ENCODE results near the gene ZFPM1.
A peak's percentile ranks its signal among the peaks of the same experiment; 100 is the strongest.

The ZFPM1 gene

GRCh38 chr16:88561485-88562359, 108.6 kb downstream of the ZFPM1 start:
- DNase-seq (ENCODE audit: low read depth in 2 of 2): no peak

GRCh38 chr16:88566158-88566557, 113.1 kb downstream of the ZFPM1 start:
- peak; percentile 74 to 78 for DNase-seq (ENCODE audit: low read depth in 2 of 2)

- DNase-seq (ENCODE audit: low read depth in 2 of 2): no peak
Observed at GRCh38 chr16:88568710-88569613, 115.9 kb downstream of the ZFPM1 start.

- DNase-seq (ENCODE audit: low read depth in 2 of 2): peak in 1 of 2 donors; percentile 13
Observed at GRCh38 chr16:88569614-88569984, 116.5 kb downstream of the ZFPM1 start.

- DNase-seq (ENCODE audit: low read depth in 2 of 2): peak; percentile 97 to 98
Observed at GRCh38 chr16:88569985-88570690, 117.1 kb downstream of the ZFPM1 start, which contains the start of gene ZC3H18. Gene ZC3H18 (plus strand): TSS chr16:88570403. CDS start chr16:88577124, 6,721 bp downstream.

- peak in 1 of 2 donors; percentile 14 for DNase-seq (ENCODE audit: low read depth in 2 of 2)
Observed at GRCh38 chr16:88570691-88571092, 117.6 kb downstream of the ZFPM1 start.

GRCh38 chr16:88575251-88575650, 122.2 kb downstream of the ZFPM1 start:
- no peak for DNase-seq (ENCODE audit: low read depth in 2 of 2)

- DNase-seq (ENCODE audit: low read depth in 2 of 2): no peak
Observed at GRCh38 chr16:88576307-88576706, 123.2 kb downstream of the ZFPM1 start.

GRCh38 chr16:88577166-88577565, 124.1 kb downstream of the ZFPM1 start:
- DNase-seq (ENCODE audit: low read depth in 2 of 2): no peak

- DNase-seq (ENCODE audit: low read depth in 2 of 2): no peak
Observed at GRCh38 chr16:88578446-88579313, 125.6 kb downstream of the ZFPM1 start.

- no peak for DNase-seq (ENCODE audit: low read depth in 2 of 2)
Observed at GRCh38 chr16:88580371-88580770, 127.3 kb downstream of the ZFPM1 start.

GRCh38 chr16:88581033-88581432, 128.0 kb downstream of the ZFPM1 start:
- no peak for DNase-seq (ENCODE audit: low read depth in 2 of 2)

- no peak for DNase-seq (ENCODE audit: low read depth in 2 of 2)
Observed at GRCh38 chr16:88582912-88583575, 130.0 kb downstream of the ZFPM1 start.

- DNase-seq (ENCODE audit: low read depth in 2 of 2): no peak
Observed at GRCh38 chr16:88584676-88585075, 131.6 kb downstream of the ZFPM1 start.

- no peak for DNase-seq (ENCODE audit: low read depth in 2 of 2)
Observed at GRCh38 chr16:88585269-88585668, 132.2 kb downstream of the ZFPM1 start.

- DNase-seq (ENCODE audit: low read depth in 2 of 2): no peak
Observed at GRCh38 chr16:88585927-88586581, 133.0 kb downstream of the ZFPM1 start.
